DND-41 (cell line): ENCODE results near the gene DYSF.

Source experiments
- CTCF ChIP-seq: IDR thresholded peaks from 2 replicates; pipeline ENCODE4 v1.5.1; 2012; ENCODE audit warnings: borderline replicate concordance, low read length, moderate library complexity, mild to moderate bottlenecking; ENCODE audit not compliant: poor library complexity, severe bottlenecking; ENCODE audit errors: extremely low read depth
- EZH2 ChIP-seq: IDR thresholded peaks from 3 replicates; pipeline ENCODE4 v1.6.1; 2012; ENCODE audit warnings: borderline replicate concordance, low read depth, mild to moderate bottlenecking, moderate library complexity, low read length, inconsistent platforms; ENCODE audit not compliant: severe bottlenecking

GRCh38 chr2:71724793-71725192, 271.4 kb downstream of the DYSF start:
- TF ChIP-seq CTCF (no peak), EZH2 (no peak)
